Effector memory CD4-positive, alpha-beta T cell (primary cell): ENCODE results near the gene DOK1.

Experiments used
- DNase-seq, 3 donors: peaks; one replicate each; pipeline ENCODE4 v3.0.0-alpha.2; 2020
- H3K27ac ChIP-seq: 2 replicates; pipeline ENCODE4 v1.7.0; 2013; ENCODE audit warnings: mild to moderate bottlenecking, low read length, moderate library complexity; ENCODE audit not compliant: insufficient read depth, poor library complexity, severe bottlenecking
- H3K27me3 ChIP-seq: replicated peaks from 2 replicates; pipeline ENCODE4 v1.7.0; 2013; ENCODE audit warnings: mild to moderate bottlenecking, low read length; ENCODE audit not compliant: insufficient read depth, control insufficient read depth, poor library complexity, severe bottlenecking
- H3K36me3 ChIP-seq: 2 replicates; pipeline ENCODE4 v1.7.0; 2013; ENCODE audit warnings: mild to moderate bottlenecking, low read length, moderate library complexity; ENCODE audit not compliant: control insufficient read depth, insufficient read depth
- H3K4me1 ChIP-seq: 2 replicates; pipeline ENCODE4 v1.7.0; 2013; ENCODE audit warnings: low read length, mild to moderate bottlenecking; ENCODE audit not compliant: control insufficient read depth, insufficient read depth, poor library complexity, severe bottlenecking
- H3K4me3 ChIP-seq: 2 replicates; pipeline ENCODE4 v1.7.0; 2013; ENCODE audit warnings: low read length, low read depth, mild to moderate bottlenecking; ENCODE audit not compliant: insufficient read depth, poor library complexity, severe bottlenecking
- H3K9me3 ChIP-seq: 2 replicates; pipeline ENCODE4 v1.7.0; 2013; ENCODE audit warnings: mild to moderate bottlenecking, low read length, moderate library complexity; ENCODE audit not compliant: control insufficient read depth

Gene DOK1

GRCh38 chr2:74596584-74596983 is 42.1 kb downstream of the DOK1 start:
- peaks cover 9% of the 10 kb centered on the region for H3K27me3 ChIP-seq

GRCh38 chr2:74597410-74597809 is 42.9 kb downstream of the DOK1 start:
- DNase-seq, result no peak

More at GRCh38 chr2:74596584-74596983, 42.1 kb downstream of the DOK1 start:
- Histone ChIP-seq H3K4me1 (no peaks in the 10 kb centered on the region), H3K36me3 (no peaks in the 10 kb centered on the region), H3K9me3 (no peaks in the 10 kb centered on the region), H3K27ac (no peak overlapping the region), H3K4me3 (no peak overlapping the region)
- DNase-seq, result no peak

GRCh38 chr2:74599676-74600075 is 45.2 kb downstream of the DOK1 start:
- Histone ChIP-seq H3K9me3 (no peaks in the 10 kb centered on the region), H3K27ac (no peak overlapping the region), H3K4me1 (no peaks in the 10 kb centered on the region), H3K4me3 (no peak overlapping the region), H3K36me3 (no peaks in the 10 kb centered on the region), H3K27me3 (no peaks in the 10 kb centered on the region)
- DNase-seq, result no peak

More at GRCh38 chr2:74597410-74597809, 42.9 kb downstream of the DOK1 start:
- Histone ChIP-seq H3K4me1 (no peaks in the 10 kb centered on the region), H3K9me3 (no peaks in the 10 kb centered on the region), H3K36me3 (no peaks in the 10 kb centered on the region), H3K4me3 (no peak overlapping the region), H3K27ac (no peak overlapping the region), H3K27me3 (peaks cover 5% of the 10 kb centered on the region)

- Histone ChIP-seq H3K9me3 (no peaks in the 10 kb centered on the region), H3K27me3 (no peaks in the 10 kb centered on the region), H3K36me3 (no peaks in the 10 kb centered on the region), H3K4me1 (no peaks in the 10 kb centered on the region), H3K27ac (no peak overlapping the region), H3K4me3 (no peak overlapping the region)
- DNase-seq, result no peak
Measured at GRCh38 chr2:74602586-74603281, 48.2 kb downstream of the DOK1 start.

GRCh38 chr2:74603282-74604000 is 48.9 kb downstream of the DOK1 start:
- DNase-seq, result no peak
- Histone ChIP-seq H3K27ac (no peak overlapping the region), H3K9me3 (no peaks in the 10 kb centered on the region), H3K4me1 (no peaks in the 10 kb centered on the region), H3K27me3 (no peaks in the 10 kb centered on the region), H3K36me3 (no peaks in the 10 kb centered on the region), H3K4me3 (no peak overlapping the region)

GRCh38 chr2:74606927-74607326 is 52.4 kb downstream of the DOK1 start:
- no peaks in the 10 kb centered on the region for H3K27me3 ChIP-seq
- no peaks in the 10 kb centered on the region for H3K4me1 ChIP-seq
- H3K4me3 ChIP-seq, result no peak overlapping the region
- H3K9me3 ChIP-seq, result no peaks in the 10 kb centered on the region
- no peak for DNase-seq
- H3K36me3 ChIP-seq, result no peaks in the 10 kb centered on the region
- H3K27ac ChIP-seq, result no peak overlapping the region
